ENCODE results near the gene NOP53. TPM values are rescaled to one million over a fixed set of nuclear protein-coding genes. Genes with fewer than 3 reads are reported as not detected.

NOP53 gene
- total and polyA plus RNA-seq, 2 of the 8 experiments (the other 6 are each of a cell fraction or from before 2014, with no cell fraction given): 107 to 245 TPM

DNA sequence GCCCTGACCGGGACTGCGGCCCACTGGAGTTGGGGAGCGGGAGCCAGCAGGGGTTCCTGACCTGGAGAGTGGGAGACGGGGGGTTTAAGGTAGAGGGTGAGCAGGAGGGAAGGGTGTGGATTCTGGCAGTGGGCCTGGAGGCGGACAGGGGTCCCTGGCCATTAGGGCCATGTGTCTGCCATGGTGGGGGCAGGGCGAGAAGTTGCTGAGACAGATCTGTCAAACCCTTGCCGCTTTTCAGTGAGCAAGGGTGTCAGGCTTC is 20.9 kb downstream of the NOP53 start (continued):
- TF ChIP-seq, protein P1, sequence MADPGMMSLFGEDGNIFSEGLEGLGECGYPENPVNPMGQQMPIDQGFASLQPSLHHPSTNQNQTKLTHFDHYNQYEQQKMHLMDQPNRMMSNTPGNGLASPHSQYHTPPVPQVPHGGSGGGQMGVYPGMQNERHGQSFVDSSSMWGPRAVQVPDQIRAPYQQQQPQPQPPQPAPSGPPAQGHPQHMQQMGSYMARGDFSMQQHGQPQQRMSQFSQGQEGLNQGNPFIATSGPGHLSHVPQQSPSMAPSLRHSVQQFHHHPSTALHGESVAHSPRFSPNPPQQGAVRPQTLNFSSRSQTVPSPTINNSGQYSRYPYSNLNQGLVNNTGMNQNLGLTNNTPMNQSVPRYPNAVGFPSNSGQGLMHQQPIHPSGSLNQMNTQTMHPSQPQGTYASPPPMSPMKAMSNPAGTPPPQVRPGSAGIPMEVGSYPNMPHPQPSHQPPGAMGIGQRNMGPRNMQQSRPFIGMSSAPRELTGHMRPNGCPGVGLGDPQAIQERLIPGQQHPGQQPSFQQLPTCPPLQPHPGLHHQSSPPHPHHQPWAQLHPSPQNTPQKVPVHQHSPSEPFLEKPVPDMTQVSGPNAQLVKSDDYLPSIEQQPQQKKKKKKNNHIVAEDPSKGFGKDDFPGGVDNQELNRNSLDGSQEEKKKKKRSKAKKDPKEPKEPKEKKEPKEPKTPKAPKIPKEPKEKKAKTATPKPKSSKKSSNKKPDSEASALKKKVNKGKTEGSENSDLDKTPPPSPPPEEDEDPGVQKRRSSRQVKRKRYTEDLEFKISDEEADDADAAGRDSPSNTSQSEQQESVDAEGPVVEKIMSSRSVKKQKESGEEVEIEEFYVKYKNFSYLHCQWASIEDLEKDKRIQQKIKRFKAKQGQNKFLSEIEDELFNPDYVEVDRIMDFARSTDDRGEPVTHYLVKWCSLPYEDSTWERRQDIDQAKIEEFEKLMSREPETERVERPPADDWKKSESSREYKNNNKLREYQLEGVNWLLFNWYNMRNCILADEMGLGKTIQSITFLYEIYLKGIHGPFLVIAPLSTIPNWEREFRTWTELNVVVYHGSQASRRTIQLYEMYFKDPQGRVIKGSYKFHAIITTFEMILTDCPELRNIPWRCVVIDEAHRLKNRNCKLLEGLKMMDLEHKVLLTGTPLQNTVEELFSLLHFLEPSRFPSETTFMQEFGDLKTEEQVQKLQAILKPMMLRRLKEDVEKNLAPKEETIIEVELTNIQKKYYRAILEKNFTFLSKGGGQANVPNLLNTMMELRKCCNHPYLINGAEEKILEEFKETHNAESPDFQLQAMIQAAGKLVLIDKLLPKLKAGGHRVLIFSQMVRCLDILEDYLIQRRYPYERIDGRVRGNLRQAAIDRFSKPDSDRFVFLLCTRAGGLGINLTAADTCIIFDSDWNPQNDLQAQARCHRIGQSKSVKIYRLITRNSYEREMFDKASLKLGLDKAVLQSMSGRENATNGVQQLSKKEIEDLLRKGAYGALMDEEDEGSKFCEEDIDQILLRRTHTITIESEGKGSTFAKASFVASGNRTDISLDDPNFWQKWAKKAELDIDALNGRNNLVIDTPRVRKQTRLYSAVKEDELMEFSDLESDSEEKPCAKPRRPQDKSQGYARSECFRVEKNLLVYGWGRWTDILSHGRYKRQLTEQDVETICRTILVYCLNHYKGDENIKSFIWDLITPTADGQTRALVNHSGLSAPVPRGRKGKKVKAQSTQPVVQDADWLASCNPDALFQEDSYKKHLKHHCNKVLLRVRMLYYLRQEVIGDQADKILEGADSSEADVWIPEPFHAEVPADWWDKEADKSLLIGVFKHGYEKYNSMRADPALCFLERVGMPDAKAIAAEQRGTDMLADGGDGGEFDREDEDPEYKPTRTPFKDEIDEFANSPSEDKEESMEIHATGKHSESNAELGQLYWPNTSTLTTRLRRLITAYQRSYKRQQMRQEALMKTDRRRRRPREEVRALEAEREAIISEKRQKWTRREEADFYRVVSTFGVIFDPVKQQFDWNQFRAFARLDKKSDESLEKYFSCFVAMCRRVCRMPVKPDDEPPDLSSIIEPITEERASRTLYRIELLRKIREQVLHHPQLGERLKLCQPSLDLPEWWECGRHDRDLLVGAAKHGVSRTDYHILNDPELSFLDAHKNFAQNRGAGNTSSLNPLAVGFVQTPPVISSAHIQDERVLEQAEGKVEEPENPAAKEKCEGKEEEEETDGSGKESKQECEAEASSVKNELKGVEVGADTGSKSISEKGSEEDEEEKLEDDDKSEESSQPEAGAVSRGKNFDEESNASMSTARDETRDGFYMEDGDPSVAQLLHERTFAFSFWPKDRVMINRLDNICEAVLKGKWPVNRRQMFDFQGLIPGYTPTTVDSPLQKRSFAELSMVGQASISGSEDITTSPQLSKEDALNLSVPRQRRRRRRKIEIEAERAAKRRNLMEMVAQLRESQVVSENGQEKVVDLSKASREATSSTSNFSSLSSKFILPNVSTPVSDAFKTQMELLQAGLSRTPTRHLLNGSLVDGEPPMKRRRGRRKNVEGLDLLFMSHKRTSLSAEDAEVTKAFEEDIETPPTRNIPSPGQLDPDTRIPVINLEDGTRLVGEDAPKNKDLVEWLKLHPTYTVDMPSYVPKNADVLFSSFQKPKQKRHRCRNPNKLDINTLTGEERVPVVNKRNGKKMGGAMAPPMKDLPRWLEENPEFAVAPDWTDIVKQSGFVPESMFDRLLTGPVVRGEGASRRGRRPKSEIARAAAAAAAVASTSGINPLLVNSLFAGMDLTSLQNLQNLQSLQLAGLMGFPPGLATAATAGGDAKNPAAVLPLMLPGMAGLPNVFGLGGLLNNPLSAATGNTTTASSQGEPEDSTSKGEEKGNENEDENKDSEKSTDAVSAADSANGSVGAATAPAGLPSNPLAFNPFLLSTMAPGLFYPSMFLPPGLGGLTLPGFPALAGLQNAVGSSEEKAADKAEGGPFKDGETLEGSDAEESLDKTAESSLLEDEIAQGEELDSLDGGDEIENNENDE (IDR thresholded peaks at IDR 0.05; ENCODE audit: insufficient replicate concordance, low read length): no peak
- TF ChIP-seq CREB1 (IDR thresholded peaks at IDR 0.05): no peak
